ENCODE data around the gene ARMC10.
"Not testable (repeated sequence)": the region's sequence is repeated elsewhere in the genome, so short reads cannot be mapped to it uniquely, and the experiment has no call there.

ARMC10 gene

DNA sequence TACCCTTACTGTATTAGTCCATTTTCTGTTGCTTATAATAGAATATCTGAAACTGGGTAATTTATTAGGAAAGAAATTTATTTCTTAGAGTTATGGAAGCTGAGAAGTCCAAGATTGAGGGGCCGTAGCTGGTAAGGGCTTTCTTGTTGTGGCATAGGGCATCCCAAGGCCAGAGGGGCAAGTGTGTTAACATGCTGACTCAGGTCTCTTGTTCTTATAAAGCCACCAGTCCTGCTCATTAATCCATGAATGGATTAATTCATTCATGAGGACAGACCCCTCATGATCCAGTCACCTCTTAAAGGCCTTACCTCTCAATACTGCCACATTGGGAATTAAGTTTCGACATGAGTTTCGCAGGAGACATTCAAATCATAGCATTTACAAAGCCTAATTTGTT, 2.4 kb downstream of the ARMC10 start:
- no peak for DNase-seq
- Histone ChIP-seq H3K9me3 (ENCODE audit: control insufficient read depth, low read length) (no peaks in the 10 kb centered on the region), H3K4me2 (ENCODE audit: low read length, poor library complexity, severe bottlenecking) (no peak overlapping the region), H3K18ac (ENCODE audit: low read depth in 1 of 2, low read length in 2 of 2) (no peak overlapping the region), H3K79me1 (replicated peaks; ENCODE audit: low read length, poor library complexity, severe bottlenecking) (peaks cover 7% of the 10 kb centered on the region), H2BK15ac (ENCODE audit: low read depth, poor library complexity, severe bottlenecking) (no peak overlapping the region), H3K4me1 (ENCODE audit: control insufficient read depth, insufficient read depth, low read depth, low read length) (peaks cover 2% of the 10 kb centered on the region), H3K27ac (ENCODE audit: low read length, poor library complexity, severe bottlenecking) (no peak overlapping the region), H2AK5ac (ENCODE audit: low read length, severe bottlenecking) (no peak overlapping the region), H3K36me3 (ENCODE audit: control insufficient read depth in 1 of 2, insufficient read depth in 2 of 2, low read depth in 1 of 2, low read length in 2 of 2) (peaks cover 4 to 7% of the 10 kb centered on the region in 2 experiments), H2BK5ac (ENCODE audit: low read depth, low read length, poor library complexity, severe bottlenecking) (no peak overlapping the region), H4K91ac (ENCODE audit: low read length) (no peak overlapping the region), H2AFZ (ENCODE audit: low read depth, low read length) (no peak overlapping the region), H3K4ac (ENCODE audit: low read depth in 1 of 2, low read length in 2 of 2) (no peak overlapping the region), H3K23ac (ENCODE audit: low read length in 2 of 2) (no peak overlapping the region), H3K27me3 (ENCODE audit: control insufficient read depth in 1 of 2, insufficient read depth in 1 of 2, low read length in 2 of 2) (no peaks in the 10 kb centered on the region), H3K9ac (ENCODE audit: low read length) (no peak overlapping the region), H3K14ac (ENCODE audit: low read length in 2 of 2) (no peak overlapping the region), H3K4me3 (ENCODE audit: insufficient read depth in 1 of 2, low read depth in 1 of 2, low read length in 2 of 2) (no peak overlapping the region), H2BK120ac (ENCODE audit: low read depth, low read length) (no peak overlapping the region), H2BK12ac (ENCODE audit: low read length in 2 of 2) (no peak overlapping the region), H4K8ac (ENCODE audit: low read length) (no peak overlapping the region)
- 100% methylated on average over 1 of the region's 3 CpGs for WGBS

DNA sequence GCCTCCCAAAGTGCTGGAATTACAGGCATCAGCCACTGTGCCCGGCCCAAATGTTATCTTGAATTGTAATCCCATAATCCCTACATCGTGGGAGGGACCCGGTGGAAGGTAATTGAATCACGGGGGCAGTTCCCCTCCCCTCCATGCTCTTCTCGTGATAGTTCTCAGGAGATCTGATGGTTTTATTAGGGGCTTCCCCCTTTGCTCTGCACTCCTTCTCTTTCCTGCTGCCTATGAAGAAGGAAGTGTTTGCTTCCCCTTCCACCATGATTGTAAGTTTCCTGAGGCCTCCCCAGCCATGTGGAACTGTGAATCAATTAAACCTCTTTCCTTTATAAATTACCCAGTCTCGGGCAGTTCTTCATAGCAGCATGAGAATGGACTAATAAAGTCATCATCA, 3.3 kb downstream of the ARMC10 start:
- H3K4me3 ChIP-seq (ENCODE audit: insufficient read depth in 1 of 2, low read depth in 1 of 2, low read length in 2 of 2); H3K9me3 ChIP-seq (ENCODE audit: control insufficient read depth, low read length); H2AFZ ChIP-seq (ENCODE audit: low read depth, low read length); H3K18ac ChIP-seq (ENCODE audit: low read depth in 1 of 2, low read length in 2 of 2); H2BK5ac ChIP-seq (ENCODE audit: low read depth, low read length, poor library complexity, severe bottlenecking); H3K4me2 ChIP-seq (ENCODE audit: low read length, poor library complexity, severe bottlenecking); H2BK12ac ChIP-seq (ENCODE audit: low read length in 2 of 2); H2BK120ac ChIP-seq (ENCODE audit: low read depth, low read length); H3K27me3 ChIP-seq (ENCODE audit: control insufficient read depth in 1 of 2, insufficient read depth in 1 of 2, low read length in 2 of 2); H3K27ac ChIP-seq (ENCODE audit: low read length, poor library complexity, severe bottlenecking); H3K4ac ChIP-seq (ENCODE audit: low read depth in 1 of 2, low read length in 2 of 2); H3K4me1 ChIP-seq (ENCODE audit: control insufficient read depth, insufficient read depth, low read depth, low read length); H3K9ac ChIP-seq (ENCODE audit: low read length); H2AK5ac ChIP-seq (ENCODE audit: low read length, severe bottlenecking); H3K14ac ChIP-seq (ENCODE audit: low read length in 2 of 2); H3K79me1 ChIP-seq (replicated peaks; ENCODE audit: low read length, poor library complexity, severe bottlenecking); DNase-seq; H4K91ac ChIP-seq (ENCODE audit: low read length); H2BK15ac ChIP-seq (ENCODE audit: low read depth, poor library complexity, severe bottlenecking); H3K23ac ChIP-seq (ENCODE audit: low read length in 2 of 2): not testable (repeated sequence)
- 87% methylated on average over 6 of the region's 6 CpGs for WGBS
- peak overlapping the region; percentile 77 for H4K8ac ChIP-seq (ENCODE audit: low read length)
- peaks cover 8 to 11% of the 10 kb centered on the region in 2 experiments for H3K36me3 ChIP-seq (ENCODE audit: control insufficient read depth in 1 of 2, insufficient read depth in 2 of 2, low read depth in 1 of 2, low read length in 2 of 2)

DNA sequence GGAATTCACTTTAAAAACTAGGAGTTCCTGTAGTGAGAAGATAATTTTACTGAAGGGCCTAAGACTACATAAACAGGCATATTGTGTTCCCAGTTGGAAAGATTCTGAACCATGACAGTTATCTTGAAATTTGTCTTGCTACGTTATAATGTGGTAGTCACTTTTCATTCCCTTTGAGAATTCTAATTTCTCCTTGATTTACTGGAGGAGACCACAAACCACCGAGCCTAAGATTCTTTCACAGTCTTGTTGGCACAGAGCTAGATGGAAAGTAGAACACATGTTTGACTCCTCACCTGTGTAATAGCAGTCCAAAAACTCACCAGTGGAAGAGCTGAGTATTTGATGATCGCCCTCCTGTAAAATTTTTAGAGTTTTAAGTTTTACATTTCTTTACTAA, 4.9 kb downstream of the ARMC10 start:
- no peak overlapping the region for H2BK120ac ChIP-seq (ENCODE audit: low read depth, low read length)
- no peak overlapping the region for H2AFZ ChIP-seq (ENCODE audit: low read depth, low read length)
- 100% methylated on average over 2 of the region's 3 CpGs for WGBS
- no peaks in the 10 kb centered on the region for H3K9me3 ChIP-seq (ENCODE audit: control insufficient read depth, low read length)
- H3K4ac ChIP-seq (ENCODE audit: low read depth in 1 of 2, low read length in 2 of 2), result no peak overlapping the region
- no peak overlapping the region for H4K8ac ChIP-seq (ENCODE audit: low read length)
- H2BK5ac ChIP-seq (ENCODE audit: low read depth, low read length, poor library complexity, severe bottlenecking), result no peak overlapping the region
- no peak overlapping the region for H3K14ac ChIP-seq (ENCODE audit: low read length in 2 of 2)
- no peak overlapping the region for H2BK12ac ChIP-seq (ENCODE audit: low read length in 2 of 2)
- H2BK15ac ChIP-seq (ENCODE audit: low read depth, poor library complexity, severe bottlenecking), result no peak overlapping the region
- no peak overlapping the region for H2AK5ac ChIP-seq (ENCODE audit: low read length, severe bottlenecking)
- no peak overlapping the region for H4K91ac ChIP-seq (ENCODE audit: low read length)
- H3K4me1 ChIP-seq (ENCODE audit: control insufficient read depth, insufficient read depth, low read depth, low read length), result no peaks in the 10 kb centered on the region
- peaks cover 13 to 27% of the 10 kb centered on the region in 2 experiments for H3K36me3 ChIP-seq (ENCODE audit: control insufficient read depth in 1 of 2, insufficient read depth in 2 of 2, low read depth in 1 of 2, low read length in 2 of 2)
- no peak for DNase-seq
- no peak overlapping the region for H3K4me2 ChIP-seq (ENCODE audit: low read length, poor library complexity, severe bottlenecking)
- no peak overlapping the region for H3K4me3 ChIP-seq (ENCODE audit: insufficient read depth in 1 of 2, low read depth in 1 of 2, low read length in 2 of 2)
- no peak overlapping the region for H3K9ac ChIP-seq (ENCODE audit: low read length)
- no peak overlapping the region for H3K18ac ChIP-seq (ENCODE audit: low read depth in 1 of 2, low read length in 2 of 2)
- no peak overlapping the region for H3K23ac ChIP-seq (ENCODE audit: low read length in 2 of 2)
- H3K79me1 ChIP-seq (replicated peaks; ENCODE audit: low read length, poor library complexity, severe bottlenecking), result peaks cover 15% of the 10 kb centered on the region
- H3K27ac ChIP-seq (ENCODE audit: low read length, poor library complexity, severe bottlenecking), result no peak overlapping the region
- H3K27me3 ChIP-seq (ENCODE audit: control insufficient read depth in 1 of 2, insufficient read depth in 1 of 2, low read length in 2 of 2), result no peaks in the 10 kb centered on the region

DNA sequence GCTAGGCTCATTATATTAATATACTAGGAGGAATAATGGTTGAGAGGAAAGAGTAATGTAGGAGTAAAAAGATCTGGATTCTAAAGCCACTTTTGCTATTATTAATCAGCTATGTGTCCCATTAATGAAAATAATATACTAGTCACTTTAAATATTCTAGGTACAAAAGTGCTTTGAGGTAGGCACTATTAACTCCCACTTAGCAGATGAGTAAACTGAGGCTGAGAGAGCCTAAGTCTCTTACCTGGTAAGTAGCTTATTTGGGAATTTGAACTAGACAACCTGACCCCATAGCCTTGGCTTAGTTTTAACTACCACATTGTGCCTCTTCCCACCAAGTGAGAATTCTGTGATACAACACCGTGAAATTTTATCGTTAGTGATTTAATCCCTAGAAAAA, 6.0 kb downstream of the ARMC10 start:
- no peak overlapping the region for H4K8ac ChIP-seq (ENCODE audit: low read length)
- no CpG with 5 or more reads among the region's 2 CpGs for WGBS
- no peak overlapping the region for H3K14ac ChIP-seq (ENCODE audit: low read length in 2 of 2)
- no peak overlapping the region for H3K9ac ChIP-seq (ENCODE audit: low read length)
- H3K18ac ChIP-seq (ENCODE audit: low read depth in 1 of 2, low read length in 2 of 2), result no peak overlapping the region
- H3K36me3 ChIP-seq (ENCODE audit: control insufficient read depth in 1 of 2, insufficient read depth in 2 of 2, low read depth in 1 of 2, low read length in 2 of 2), result peaks cover 17 to 36% of the 10 kb centered on the region in 2 experiments
- H2BK120ac ChIP-seq (ENCODE audit: low read depth, low read length), result no peak overlapping the region
- H3K4me2 ChIP-seq (ENCODE audit: low read length, poor library complexity, severe bottlenecking), result no peak overlapping the region
- no peaks in the 10 kb centered on the region for H3K27me3 ChIP-seq (ENCODE audit: control insufficient read depth in 1 of 2, insufficient read depth in 1 of 2, low read length in 2 of 2)
- no peaks in the 10 kb centered on the region for H3K9me3 ChIP-seq (ENCODE audit: control insufficient read depth, low read length)
- H2AK5ac ChIP-seq (ENCODE audit: low read length, severe bottlenecking), result no peak overlapping the region
- H3K27ac ChIP-seq (ENCODE audit: low read length, poor library complexity, severe bottlenecking), result no peak overlapping the region
- no peak overlapping the region for H3K4me3 ChIP-seq (ENCODE audit: insufficient read depth in 1 of 2, low read depth in 1 of 2, low read length in 2 of 2)
- no peaks in the 10 kb centered on the region for H3K4me1 ChIP-seq (ENCODE audit: control insufficient read depth, insufficient read depth, low read depth, low read length)
- H3K23ac ChIP-seq (ENCODE audit: low read length in 2 of 2), result no peak overlapping the region
- no peak overlapping the region for H4K91ac ChIP-seq (ENCODE audit: low read length)
- no peak overlapping the region for H2BK5ac ChIP-seq (ENCODE audit: low read depth, low read length, poor library complexity, severe bottlenecking)
- no peak overlapping the region for H2BK12ac ChIP-seq (ENCODE audit: low read length in 2 of 2)
- DNase-seq, result no peak
- H3K4ac ChIP-seq (ENCODE audit: low read depth in 1 of 2, low read length in 2 of 2), result no peak overlapping the region
- H2AFZ ChIP-seq (ENCODE audit: low read depth, low read length), result no peak overlapping the region
- H2BK15ac ChIP-seq (ENCODE audit: low read depth, poor library complexity, severe bottlenecking), result no peak overlapping the region
- H3K79me1 ChIP-seq (replicated peaks; ENCODE audit: low read length, poor library complexity, severe bottlenecking), result peaks cover 19% of the 10 kb centered on the region
